ENCODE results near the gene SPATA21. TPM values are rescaled to one million over a fixed set of nuclear protein-coding genes. Genes with fewer than 3 reads are reported as not detected.
"Not testable (repeated sequence)": the region's sequence is repeated elsewhere in the genome, so short reads cannot be mapped to it uniquely, and the experiment has no call there.

Gene SPATA21
- total RNA-seq: not detected

- ATAC-seq (no peak), DNase-seq (peak; percentile 36)
- POLR2A ChIA-PET: no interaction called here
- no peak within 1 kb of the TSS for H3K27ac Mint-ChIP-seq
- no peak for TF ChIP-seq CTCF (IDR thresholded peaks at IDR 0.05)
- H3K27me3 Mint-ChIP-seq: peaks cover 2% of the 10 kb centered on the region
- H3K36me3 Mint-ChIP-seq (ENCODE audit: low read depth): peaks cover 5% of the 10 kb centered on the region
- no peaks in the 10 kb centered on the region for H3K9me3 Mint-ChIP-seq
- intact Hi-C loops (cut with micrococcal nuclease): no loop called here
- CTCF ChIA-PET: no interaction called here
- peaks cover 14% of the 10 kb centered on the region for H3K4me1 Mint-ChIP-seq (ENCODE audit: low read depth)
- no peak within 1 kb of the TSS for H3K4me3 Mint-ChIP-seq
These were observed at the start of gene SPATA21 for GRCh38 chr1:16436946-16437474. TSS of gene SPATA21 (minus strand) at chr1:16437424. CDS start at chr1:16431371, 6,053 bp downstream.

- H3K4me1 Mint-ChIP-seq (ENCODE audit: low read depth); H3K36me3 Mint-ChIP-seq (ENCODE audit: low read depth); H3K27ac Mint-ChIP-seq; H3K4me3 Mint-ChIP-seq; H3K27me3 Mint-ChIP-seq; H3K9me3 Mint-ChIP-seq; POLR2A ChIA-PET; ATAC-seq; DNase-seq; CTCF ChIA-PET; intact Hi-C loops (cut with micrococcal nuclease): not testable (repeated sequence)
These were observed 49.8 kb upstream of the SPATA21 start for GRCh38 chr1:16487011-16487410.

GRCh38 chr1:16486316-16486715, 49.1 kb upstream of the SPATA21 start:
- ATAC-seq; POLR2A ChIA-PET; H3K9me3 Mint-ChIP-seq; H3K36me3 Mint-ChIP-seq (ENCODE audit: low read depth); H3K27me3 Mint-ChIP-seq; H3K4me3 Mint-ChIP-seq; DNase-seq; H3K27ac Mint-ChIP-seq; intact Hi-C loops (cut with micrococcal nuclease); H3K4me1 Mint-ChIP-seq (ENCODE audit: low read depth); CTCF ChIA-PET: not testable (repeated sequence)

- ATAC-seq: no peak
- Mint-ChIP-seq H3K27ac (no peak overlapping the region), H3K36me3 (ENCODE audit: low read depth) (no peaks in the 10 kb centered on the region), H3K4me1 (ENCODE audit: low read depth) (no peaks in the 10 kb centered on the region), H3K27me3 (no peaks in the 10 kb centered on the region), H3K9me3 (no peaks in the 10 kb centered on the region), H3K4me3 (no peak overlapping the region)
- TF ChIP-seq CTCF (IDR thresholded peaks at IDR 0.05): no peak
- CTCF ChIA-PET: no interaction called here
- no peak for DNase-seq
- POLR2A ChIA-PET: no interaction called here
- intact Hi-C loops (cut with micrococcal nuclease): no loop called here
These were observed 47.7 kb upstream of the SPATA21 start for GRCh38 chr1:16484931-16485330.

- ATAC-seq: no peak
- no peaks in the 10 kb centered on the region for H3K4me1 Mint-ChIP-seq (ENCODE audit: low read depth)
- POLR2A ChIA-PET: no interaction called here
- no peak for DNase-seq
- H3K9me3 Mint-ChIP-seq: no peaks in the 10 kb centered on the region
- H3K27me3 Mint-ChIP-seq: no peaks in the 10 kb centered on the region
- intact Hi-C loops (cut with micrococcal nuclease): no loop called here
- TF ChIP-seq CTCF (IDR thresholded peaks at IDR 0.05): no peak
- H3K27ac Mint-ChIP-seq: no peak overlapping the region
- CTCF ChIA-PET: no interaction called here
- H3K4me3 Mint-ChIP-seq: no peak overlapping the region
- no peaks in the 10 kb centered on the region for H3K36me3 Mint-ChIP-seq (ENCODE audit: low read depth)
These were observed 47.2 kb upstream of the SPATA21 start for GRCh38 chr1:16484501-16484835.

GRCh38 chr1:16483639-16484500, 46.6 kb upstream of the SPATA21 start:
- ATAC-seq; DNase-seq; POLR2A ChIA-PET; H3K4me3 Mint-ChIP-seq; H3K27me3 Mint-ChIP-seq; H3K27ac Mint-ChIP-seq; H3K4me1 Mint-ChIP-seq (ENCODE audit: low read depth); intact Hi-C loops (cut with micrococcal nuclease); H3K36me3 Mint-ChIP-seq (ENCODE audit: low read depth); CTCF ChIA-PET; H3K9me3 Mint-ChIP-seq: not testable (repeated sequence)

- CTCF ChIA-PET; intact Hi-C loops (cut with micrococcal nuclease); H3K4me3 Mint-ChIP-seq; H3K36me3 Mint-ChIP-seq (ENCODE audit: low read depth); H3K27me3 Mint-ChIP-seq; H3K4me1 Mint-ChIP-seq (ENCODE audit: low read depth); H3K27ac Mint-ChIP-seq; H3K9me3 Mint-ChIP-seq; DNase-seq; POLR2A ChIA-PET; ATAC-seq: not testable (repeated sequence)
These were observed 45.9 kb upstream of the SPATA21 start for GRCh38 chr1:16483146-16483545.
